BLaER1 (cell line): ENCODE data around the gene TTLL11.

Experiments used
- H3K27ac ChIP-seq: shearing (Covaris generic); formaldehyde crosslinking; 2 replicates; pipeline ENCODE4 v1.8.1; 2022
- H3K27me3 ChIP-seq: shearing (Covaris generic); formaldehyde crosslinking; 2 replicates; pipeline ENCODE4 v1.8.1; 2022
- H3K36me3 ChIP-seq: shearing (Covaris generic); formaldehyde crosslinking; 2 replicates; pipeline ENCODE4 v1.8.1; 2022
- H3K4me1 ChIP-seq: shearing (Covaris generic); formaldehyde crosslinking; 2 replicates; pipeline ENCODE4 v1.8.1; 2022
- H3K4me2 ChIP-seq: shearing (Covaris generic); formaldehyde crosslinking; 2 replicates; pipeline ENCODE4 v1.8.1; 2022
- H3K4me3 ChIP-seq: shearing (Covaris generic); formaldehyde crosslinking; 2 replicates; pipeline ENCODE4 v1.8.1; 2022
- H3K9ac ChIP-seq: shearing (Covaris generic); formaldehyde crosslinking; 2 replicates; pipeline ENCODE4 v1.8.1; 2022
- H3K9me3 ChIP-seq: shearing (Covaris generic); formaldehyde crosslinking; 2 replicates; pipeline ENCODE4 v1.8.1; 2022
- H4K20me1 ChIP-seq: shearing (Covaris generic); formaldehyde crosslinking; 2 replicates; pipeline ENCODE4 v1.8.1; 2022
- Cebpa-rat ChIP-seq: shearing (Covaris generic); IDR thresholded peaks from 2 replicates; pipeline ENCODE4 v1.8.1; 2022

The TTLL11 gene

DNA sequence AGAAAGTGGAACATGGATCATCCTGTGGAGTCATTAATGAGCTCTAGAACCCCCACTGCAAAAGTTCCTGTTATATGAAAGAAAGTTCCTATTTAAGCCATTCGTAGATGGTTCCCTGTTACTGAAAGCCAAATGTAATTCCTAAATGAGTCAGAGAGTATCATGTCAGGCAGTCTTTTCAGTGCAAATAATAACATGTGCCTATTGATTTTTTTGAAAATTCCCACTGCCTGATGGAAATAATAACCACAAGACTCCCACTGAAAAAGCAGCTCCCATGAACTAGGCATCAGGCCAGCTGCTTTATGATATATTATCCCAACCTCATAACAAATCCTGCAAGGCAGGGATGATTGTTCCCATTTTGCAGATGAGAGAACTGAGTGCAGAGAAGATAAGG is 224.5 kb downstream of the TTLL11 start:
- Histone ChIP-seq H3K4me3 (no peak overlapping the region), H3K9me3 (no peaks in the 10 kb centered on the region), H3K4me1 (peaks cover 4% of the 10 kb centered on the region; the same call in 1 of the 2 replicates), H3K27me3 (no peaks in the 10 kb centered on the region), H4K20me1 (no peaks in the 10 kb centered on the region), H3K9ac (no peak overlapping the region), H3K27ac (no peak overlapping the region), H3K36me3 (no peaks in the 10 kb centered on the region), H3K4me2 (no peak overlapping the region)
- TF ChIP-seq Cebpa-rat, result no peak

DNA sequence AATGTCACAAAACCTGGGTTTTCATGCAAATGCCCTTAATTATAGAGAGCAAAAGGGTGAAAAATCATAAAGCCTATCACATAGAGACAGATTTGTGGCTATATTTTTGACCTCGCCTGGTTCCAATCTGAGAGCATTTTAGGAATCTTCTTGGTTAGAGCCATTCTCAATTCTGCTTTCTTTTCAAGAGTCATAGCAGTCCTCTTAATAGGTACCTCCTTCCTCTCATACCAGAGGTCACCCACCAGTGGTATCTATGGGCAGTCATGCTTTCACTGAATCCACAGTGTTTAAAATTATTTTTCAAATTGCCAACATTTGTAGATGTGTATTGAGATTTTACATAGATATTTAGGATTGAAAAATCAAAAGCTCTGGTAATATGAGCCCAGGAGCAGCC is 226.2 kb downstream of the TTLL11 start:
- Histone ChIP-seq H3K36me3 (no peaks in the 10 kb centered on the region), H3K4me2 (no peak overlapping the region), H4K20me1 (no peaks in the 10 kb centered on the region), H3K27ac (no peak overlapping the region), H3K27me3 (no peaks in the 10 kb centered on the region), H3K9me3 (no peaks in the 10 kb centered on the region), H3K4me1 (peaks cover 4% of the 10 kb centered on the region; the same call in 1 of the 2 replicates), H3K4me3 (no peak overlapping the region), H3K9ac (no peak overlapping the region)
- TF ChIP-seq Cebpa-rat, result no peak

DNA sequence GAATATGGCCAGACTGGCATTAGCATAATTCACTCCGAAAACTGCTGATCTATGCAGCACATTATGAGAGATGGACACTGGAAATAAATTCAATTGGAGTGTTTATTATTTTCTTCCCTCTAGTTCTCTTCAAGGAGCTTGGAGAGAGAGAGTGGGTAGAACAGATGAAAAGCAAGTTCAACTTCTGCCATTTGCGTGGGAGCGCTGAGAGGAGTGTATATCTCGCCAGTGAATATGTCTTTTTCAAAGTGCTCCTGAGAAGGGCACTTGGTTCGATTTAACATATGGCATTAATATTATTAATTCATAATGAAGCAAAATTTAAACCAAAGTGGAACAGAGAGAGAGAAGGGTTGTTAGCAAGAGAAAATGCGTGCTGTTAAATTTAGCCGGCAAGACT is 227.2 kb downstream of the TTLL11 start:
- H3K9ac ChIP-seq, result no peak overlapping the region
- H3K4me2 ChIP-seq, result no peak overlapping the region
- no peak overlapping the region for H3K27ac ChIP-seq
- no peaks in the 10 kb centered on the region for H3K36me3 ChIP-seq
- H3K9me3 ChIP-seq, result no peaks in the 10 kb centered on the region
- H3K4me3 ChIP-seq, result no peak overlapping the region
- peaks cover 4% of the 10 kb centered on the region; the same call in 1 of the 2 replicates for H3K4me1 ChIP-seq
- TF ChIP-seq Cebpa-rat, result no peak
- no peaks in the 10 kb centered on the region for H4K20me1 ChIP-seq
- H3K27me3 ChIP-seq, result no peaks in the 10 kb centered on the region

DNA sequence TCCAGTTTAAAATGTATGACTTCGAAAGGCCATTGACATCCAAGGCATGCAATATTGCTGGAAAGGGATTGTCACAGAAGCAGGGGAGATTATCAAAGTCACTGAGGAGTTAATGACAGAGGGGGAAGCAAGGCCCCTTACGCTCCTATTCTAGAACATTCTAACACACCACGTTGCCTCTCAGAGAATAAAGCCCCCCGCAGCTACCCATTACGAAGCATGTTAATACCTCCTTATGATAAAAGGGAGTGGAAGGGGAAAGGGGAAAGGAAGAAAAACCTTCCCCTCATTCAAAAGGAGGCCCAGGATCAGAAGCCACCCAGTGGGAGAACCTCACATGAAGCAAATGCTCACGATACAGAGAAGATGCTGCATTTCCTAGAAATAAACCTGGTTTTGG is 228.0 kb downstream of the TTLL11 start:
- no peak overlapping the region for H3K4me3 ChIP-seq
- H3K4me1 ChIP-seq, result peaks cover 4% of the 10 kb centered on the region; the same call in 1 of the 2 replicates
- H3K4me2 ChIP-seq, result no peak overlapping the region
- no peaks in the 10 kb centered on the region for H4K20me1 ChIP-seq
- TF ChIP-seq Cebpa-rat, result no peak
- no peak overlapping the region for H3K9ac ChIP-seq
- no peak overlapping the region for H3K27ac ChIP-seq
- no peaks in the 10 kb centered on the region for H3K9me3 ChIP-seq
- H3K36me3 ChIP-seq, result no peaks in the 10 kb centered on the region
- no peaks in the 10 kb centered on the region for H3K27me3 ChIP-seq

DNA sequence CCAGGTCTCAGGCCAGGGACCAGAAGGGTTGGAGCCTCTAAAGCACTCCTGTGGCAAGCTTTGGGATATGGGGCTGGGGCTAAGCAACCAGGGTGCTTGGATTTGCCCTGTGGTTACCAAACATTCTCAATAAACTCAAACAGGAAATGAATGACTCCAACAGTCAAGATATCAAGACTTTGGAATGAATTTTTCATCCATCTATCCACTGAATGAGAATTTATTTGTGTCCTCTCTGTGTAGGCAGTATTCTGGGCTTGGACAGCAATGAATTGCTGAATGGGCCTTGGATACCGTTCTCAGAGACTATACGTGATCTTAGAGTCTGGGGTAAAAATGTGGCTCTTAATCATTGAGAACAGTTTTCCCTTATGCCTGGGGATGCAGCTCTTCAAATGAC is 229.2 kb downstream of the TTLL11 start:
- Histone ChIP-seq H3K4me2 (no peak overlapping the region), H3K27me3 (no peaks in the 10 kb centered on the region), H3K36me3 (no peaks in the 10 kb centered on the region), H3K4me3 (no peak overlapping the region), H3K9me3 (no peaks in the 10 kb centered on the region), H3K4me1 (peaks cover 4% of the 10 kb centered on the region; the same call in 1 of the 2 replicates), H3K9ac (no peak overlapping the region), H3K27ac (no peak overlapping the region), H4K20me1 (no peaks in the 10 kb centered on the region)
- no peak for TF ChIP-seq Cebpa-rat

DNA sequence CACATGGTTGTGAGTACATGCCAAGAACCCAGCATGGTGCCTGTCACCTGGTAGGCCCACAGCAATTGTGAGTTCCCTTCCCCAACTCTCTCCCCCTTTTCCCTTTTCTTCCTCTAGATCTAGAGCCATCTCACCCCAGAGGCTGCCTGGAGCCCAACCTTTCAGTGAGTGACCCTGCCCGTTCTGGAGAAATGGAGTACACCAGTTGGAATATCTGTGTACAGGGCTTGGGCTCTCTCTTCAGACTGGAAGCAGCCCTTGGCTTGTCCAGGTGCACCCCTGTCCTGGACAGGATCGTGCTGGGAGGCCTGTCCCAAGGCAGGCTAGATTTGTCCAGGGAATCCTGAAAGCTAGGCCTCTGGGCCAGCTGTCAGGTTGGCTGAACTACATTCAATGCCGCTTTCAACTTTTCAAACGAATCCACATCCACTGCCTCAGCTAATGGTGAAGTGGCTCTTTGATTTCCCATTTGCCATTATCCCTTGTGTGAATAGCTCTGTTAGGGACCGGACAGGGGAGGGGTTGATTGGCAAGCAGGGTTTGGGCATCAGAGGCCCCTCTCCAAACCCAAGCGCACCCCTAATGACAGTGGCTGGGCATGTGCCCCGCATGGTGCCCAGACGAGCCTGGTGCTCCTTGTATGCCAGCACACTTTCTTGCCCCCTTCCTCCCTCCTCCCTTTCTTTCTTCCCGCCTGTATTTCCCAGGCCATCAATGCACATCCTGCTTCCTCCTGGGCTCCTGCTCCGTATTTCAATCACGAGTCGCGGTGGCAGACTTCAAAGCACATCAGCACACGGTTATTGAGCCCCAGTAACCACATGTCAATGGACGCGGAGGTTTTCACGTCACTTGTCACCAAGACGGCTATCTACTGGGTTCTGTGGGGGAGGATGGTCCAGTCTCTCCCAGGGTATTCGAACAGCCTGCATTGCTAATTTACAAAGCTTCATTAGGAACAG is 230.5 kb downstream of the TTLL11 start:
- Histone ChIP-seq H3K4me3 (no peak overlapping the region), H3K9me3 (no peaks in the 10 kb centered on the region), H4K20me1 (no peaks in the 10 kb centered on the region), H3K36me3 (no peaks in the 10 kb centered on the region), H3K27me3 (no peaks in the 10 kb centered on the region), H3K4me1 (peaks cover 4% of the 10 kb centered on the region; the same call in 1 of the 2 replicates), H3K4me2 (no peak overlapping the region), H3K27ac (no peak overlapping the region), H3K9ac (no peak overlapping the region)
- TF ChIP-seq Cebpa-rat, result no peak

DNA sequence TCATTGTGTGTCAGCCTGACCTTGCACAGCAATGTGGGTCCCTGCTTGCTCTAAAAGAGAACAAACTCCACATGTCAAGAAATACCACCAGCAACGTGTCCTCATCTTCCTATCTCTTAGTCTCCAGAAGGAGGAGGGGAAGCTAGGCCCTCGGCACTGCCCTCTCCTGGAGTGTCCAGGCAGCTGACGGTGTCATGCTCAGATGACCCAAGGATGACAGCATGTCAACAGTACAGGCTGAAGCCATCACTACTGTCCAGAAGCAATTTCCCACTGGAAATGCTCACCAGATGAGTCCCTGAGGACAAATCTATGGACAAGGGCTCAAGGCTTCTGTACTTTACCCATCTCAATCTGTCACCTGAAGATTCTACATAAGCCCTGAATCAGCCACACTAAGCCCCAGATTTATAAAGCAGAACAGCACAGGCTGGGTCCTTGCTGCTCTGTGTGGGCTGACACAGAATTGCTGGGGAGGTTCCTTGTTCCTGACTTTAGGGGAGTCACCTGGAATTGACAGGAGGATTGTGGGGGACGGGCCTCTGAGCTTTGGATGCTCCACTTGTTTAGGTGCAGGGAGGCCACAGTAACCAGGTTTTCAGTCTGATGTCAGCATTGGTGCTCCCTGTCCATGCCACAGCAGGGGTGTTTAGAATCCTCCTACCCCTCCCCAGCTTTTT is 231.5 kb downstream of the TTLL11 start:
- Histone ChIP-seq H3K4me2 (no peak overlapping the region), H3K9ac (no peak overlapping the region), H3K27me3 (no peaks in the 10 kb centered on the region), H4K20me1 (no peaks in the 10 kb centered on the region), H3K4me1 (peaks cover 4% of the 10 kb centered on the region; the same call in 1 of the 2 replicates), H3K9me3 (no peaks in the 10 kb centered on the region), H3K36me3 (no peaks in the 10 kb centered on the region), H3K4me3 (no peak overlapping the region), H3K27ac (no peak overlapping the region)
- no peak for TF ChIP-seq Cebpa-rat

DNA sequence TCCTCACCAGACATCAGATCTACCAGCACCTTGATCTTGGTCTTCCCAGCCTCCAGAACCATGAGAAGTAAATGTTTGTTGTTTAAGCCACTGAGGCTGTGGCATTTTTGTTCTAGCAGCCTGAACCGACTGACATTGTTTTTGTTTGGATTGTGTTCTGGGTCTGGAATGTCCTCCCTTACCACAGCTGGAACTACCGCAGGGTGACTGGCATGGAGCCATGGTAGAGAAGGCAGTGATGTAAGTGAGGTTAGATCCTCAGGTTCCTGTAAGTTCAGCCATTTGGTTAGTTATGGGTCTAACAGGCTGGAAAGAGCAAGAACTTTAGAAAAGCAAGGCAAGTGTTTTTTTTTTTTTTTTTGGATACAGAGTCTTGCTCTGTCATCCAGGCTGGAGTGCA is 232.4 kb downstream of the TTLL11 start:
- Histone ChIP-seq H3K27ac (no peak overlapping the region), H3K9me3 (no peaks in the 10 kb centered on the region), H3K4me2 (no peak overlapping the region), H3K9ac (no peak overlapping the region), H3K36me3 (no peaks in the 10 kb centered on the region), H3K4me3 (no peak overlapping the region), H3K27me3 (no peaks in the 10 kb centered on the region), H3K4me1 (peaks cover 4% of the 10 kb centered on the region; the same call in 1 of the 2 replicates), H4K20me1 (no peaks in the 10 kb centered on the region)
- TF ChIP-seq Cebpa-rat, result no peak

DNA sequence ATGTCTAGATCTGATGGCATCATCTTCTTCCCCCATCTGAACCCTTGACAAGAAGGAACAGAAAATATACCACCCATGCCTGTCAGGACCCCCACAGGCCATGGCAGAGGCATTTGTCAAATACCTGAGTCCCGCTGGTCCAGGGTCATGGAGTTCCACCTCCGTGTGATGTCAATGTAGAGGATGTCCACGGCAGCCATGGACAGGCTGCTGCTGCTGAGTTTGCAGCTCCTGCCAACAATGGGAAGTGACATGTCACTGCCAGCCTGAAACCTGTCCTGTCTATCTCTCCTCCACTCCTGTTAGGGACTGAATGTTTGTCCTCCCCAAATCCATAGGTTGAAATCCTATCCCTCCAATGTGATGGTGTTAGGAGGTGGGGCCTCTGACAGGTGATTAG is 232.9 kb downstream of the TTLL11 start:
- Histone ChIP-seq H3K36me3 (no peaks in the 10 kb centered on the region), H3K9me3 (no peaks in the 10 kb centered on the region), H3K27ac (no peak overlapping the region), H3K4me2 (no peak overlapping the region), H3K4me3 (no peak overlapping the region), H4K20me1 (no peaks in the 10 kb centered on the region), H3K4me1 (peaks cover 4% of the 10 kb centered on the region; the same call in 1 of the 2 replicates), H3K27me3 (no peaks in the 10 kb centered on the region), H3K9ac (no peak overlapping the region)
- no peak for TF ChIP-seq Cebpa-rat

DNA sequence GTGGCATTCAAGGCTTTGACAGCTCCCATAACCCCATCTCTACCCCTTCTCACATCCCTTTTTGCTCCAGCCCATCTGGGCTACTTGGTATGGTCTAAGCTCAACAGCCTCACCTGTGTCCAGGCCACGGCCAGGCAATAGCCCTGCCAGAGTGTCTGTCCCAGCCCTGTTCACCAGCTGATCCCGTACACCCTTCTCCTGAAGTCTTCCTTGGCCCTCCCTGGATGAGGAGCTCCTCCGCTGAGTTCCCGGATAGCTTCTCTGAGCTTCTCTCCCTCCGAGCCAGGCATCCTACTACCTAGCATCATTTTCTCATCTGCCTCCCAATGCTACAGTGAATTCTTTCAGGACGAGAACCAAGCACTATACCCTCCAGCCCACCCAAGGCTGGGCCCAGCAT is 233.5 kb downstream of the TTLL11 start:
- Histone ChIP-seq H4K20me1 (no peaks in the 10 kb centered on the region), H3K9ac (no peak overlapping the region), H3K4me1 (peaks cover 3% of the 10 kb centered on the region; the same call in 1 of the 2 replicates), H3K9me3 (no peaks in the 10 kb centered on the region), H3K4me3 (no peak overlapping the region), H3K27ac (no peak overlapping the region), H3K27me3 (no peaks in the 10 kb centered on the region), H3K36me3 (no peaks in the 10 kb centered on the region), H3K4me2 (no peak overlapping the region)
- no peak for TF ChIP-seq Cebpa-rat
